ENCODE data around the gene PARD3B. TPM values are rescaled to one million over a fixed set of nuclear protein-coding genes. Genes with fewer than 3 reads are reported as not detected.

Gene PARD3B
- total RNA-seq, 1 experiment from 2014 or later: 6.4 TPM

DNA sequence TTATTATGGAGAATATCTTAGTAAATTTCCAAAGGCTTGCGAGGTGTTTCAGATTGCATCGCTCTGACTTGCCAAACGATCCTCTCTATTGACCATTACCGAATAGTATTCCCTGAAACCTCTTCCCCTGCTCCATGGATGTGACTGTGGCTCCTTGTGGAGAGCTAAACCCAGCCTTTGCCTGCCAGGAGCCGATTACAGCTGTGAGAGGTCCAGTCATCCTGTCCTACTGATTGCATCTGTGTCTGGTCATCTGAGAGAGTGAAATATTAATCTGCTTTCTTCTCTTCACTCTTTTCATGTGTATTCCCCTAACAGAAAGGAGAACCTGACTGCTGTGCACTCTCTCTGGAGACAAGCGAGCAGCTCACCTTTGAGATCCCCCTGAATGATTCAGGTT lies 613.1 kb downstream of the PARD3B start:
- H4K91ac ChIP-seq (ENCODE audit: insufficient read length, low read depth, low read length): no peak overlapping the region
- no peak overlapping the region for H3K14ac ChIP-seq (ENCODE audit: insufficient read depth, low read length)
- H2BK120ac ChIP-seq (ENCODE audit: low read depth, low read length, poor library complexity, severe bottlenecking): no peak overlapping the region
- H2BK20ac ChIP-seq (ENCODE audit: low read depth, low read length, poor library complexity, severe bottlenecking): no peak overlapping the region
- WGBS (ENCODE audit: extremely low coverage, insufficient read length, low lambda C conversion rate): no CpG with 5 or more reads among the region's 6 CpGs
- Mint-ChIP-seq H3K9me3 (peaks cover 2 to 7% of the 10 kb centered on the region in 2 experiments), H3K4me3 (no peak overlapping the region), H3K4me1 (no peaks in the 10 kb centered on the region), H3K36me3 (ENCODE audit: insufficient read depth in 1 of 3, low read depth in 3 of 3) (peaks cover 0 to 4% (median 3%) of the 10 kb centered on the region in 3 experiments; a peak in 4 of 7 replicates), H3K27me3 (ENCODE audit: low read depth) (no peaks in the 10 kb centered on the region), H3K27ac (peak overlapping the region in 2 of 3 experiments; percentile 17 to 81; a peak in 4 of 7 replicates)
- no peak overlapping the region for H3K23ac ChIP-seq (ENCODE audit: insufficient read length, low read depth, low read length)
- H2BK15ac ChIP-seq (ENCODE audit: low read depth, low read length): no peak overlapping the region
- H2BK5ac ChIP-seq (ENCODE audit: insufficient read length, low read length): no peak overlapping the region
- H3K4me2 ChIP-seq (ENCODE audit: insufficient read depth, insufficient read length, low read length): no peak overlapping the region
- no peak overlapping the region for H3K56ac ChIP-seq (ENCODE audit: insufficient read length, low read depth, low read length)
- H3T11ph ChIP-seq (ENCODE audit: low read length): no peak overlapping the region
- no peaks in the 10 kb centered on the region for H4K20me1 ChIP-seq (ENCODE audit: control insufficient read depth, insufficient read depth, insufficient read length)
- no peak for DNase-seq
- TF ChIP-seq, protein P1, sequence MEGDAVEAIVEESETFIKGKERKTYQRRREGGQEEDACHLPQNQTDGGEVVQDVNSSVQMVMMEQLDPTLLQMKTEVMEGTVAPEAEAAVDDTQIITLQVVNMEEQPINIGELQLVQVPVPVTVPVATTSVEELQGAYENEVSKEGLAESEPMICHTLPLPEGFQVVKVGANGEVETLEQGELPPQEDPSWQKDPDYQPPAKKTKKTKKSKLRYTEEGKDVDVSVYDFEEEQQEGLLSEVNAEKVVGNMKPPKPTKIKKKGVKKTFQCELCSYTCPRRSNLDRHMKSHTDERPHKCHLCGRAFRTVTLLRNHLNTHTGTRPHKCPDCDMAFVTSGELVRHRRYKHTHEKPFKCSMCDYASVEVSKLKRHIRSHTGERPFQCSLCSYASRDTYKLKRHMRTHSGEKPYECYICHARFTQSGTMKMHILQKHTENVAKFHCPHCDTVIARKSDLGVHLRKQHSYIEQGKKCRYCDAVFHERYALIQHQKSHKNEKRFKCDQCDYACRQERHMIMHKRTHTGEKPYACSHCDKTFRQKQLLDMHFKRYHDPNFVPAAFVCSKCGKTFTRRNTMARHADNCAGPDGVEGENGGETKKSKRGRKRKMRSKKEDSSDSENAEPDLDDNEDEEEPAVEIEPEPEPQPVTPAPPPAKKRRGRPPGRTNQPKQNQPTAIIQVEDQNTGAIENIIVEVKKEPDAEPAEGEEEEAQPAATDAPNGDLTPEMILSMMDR (conservative IDR thresholded peaks at IDR 0.05): no peak
- H3K4ac ChIP-seq (ENCODE audit: low read depth, low read length): no peak overlapping the region
- no peak overlapping the region for H2AK5ac ChIP-seq (ENCODE audit: insufficient read length, low read length)
- no peaks in the 10 kb centered on the region for H3K9me3 ChIP-seq (ENCODE audit: control insufficient read depth, low read depth, low read length)
- H2AFZ ChIP-seq (ENCODE audit: low read length): no peak overlapping the region
- no peak overlapping the region for H4K8ac ChIP-seq (replicated peaks; ENCODE audit: insufficient read length, low read depth, low read length)
- no peaks in the 10 kb centered on the region for H3K79me1 ChIP-seq (ENCODE audit: insufficient read depth, low read depth, low read length, poor library complexity, severe bottlenecking)
- no peak overlapping the region for H2BK12ac ChIP-seq (ENCODE audit: insufficient read length, low read depth, low read length)
- H3K27ac ChIP-seq (ENCODE audit: insufficient read length, low read depth, low read length): no peak overlapping the region
- no peak overlapping the region for H3K9ac ChIP-seq (ENCODE audit: extremely low read depth, insufficient read length, low read length)
- no peak overlapping the region for H4K5ac ChIP-seq (ENCODE audit: insufficient read length, low read depth, low read length)
- no peaks in the 10 kb centered on the region for H3K4me1 ChIP-seq (ENCODE audit: insufficient read depth, low read length)
- no peaks in the 10 kb centered on the region for H3K27me3 ChIP-seq (ENCODE audit: insufficient read depth, low read length)
- no peaks in the 10 kb centered on the region for H3K79me2 ChIP-seq (ENCODE audit: insufficient read depth, low read length)
- H3K18ac ChIP-seq (ENCODE audit: insufficient read length, low read depth, low read length): no peak overlapping the region
- no peaks in the 10 kb centered on the region for H3K23me2 ChIP-seq (ENCODE audit: insufficient read length, low read depth, low read length, poor library complexity, severe bottlenecking)

Measured in H9 (cell line).